ENCODE measurements around the gene DCUN1D5. TPM values are rescaled to one million over a fixed set of nuclear protein-coding genes. Genes with fewer than 3 reads are reported as not detected.

Gene DCUN1D5
- polyA plus RNA-seq, 4 donors, result 10.5 to 24.9 (median 19.6) TPM

DNA sequence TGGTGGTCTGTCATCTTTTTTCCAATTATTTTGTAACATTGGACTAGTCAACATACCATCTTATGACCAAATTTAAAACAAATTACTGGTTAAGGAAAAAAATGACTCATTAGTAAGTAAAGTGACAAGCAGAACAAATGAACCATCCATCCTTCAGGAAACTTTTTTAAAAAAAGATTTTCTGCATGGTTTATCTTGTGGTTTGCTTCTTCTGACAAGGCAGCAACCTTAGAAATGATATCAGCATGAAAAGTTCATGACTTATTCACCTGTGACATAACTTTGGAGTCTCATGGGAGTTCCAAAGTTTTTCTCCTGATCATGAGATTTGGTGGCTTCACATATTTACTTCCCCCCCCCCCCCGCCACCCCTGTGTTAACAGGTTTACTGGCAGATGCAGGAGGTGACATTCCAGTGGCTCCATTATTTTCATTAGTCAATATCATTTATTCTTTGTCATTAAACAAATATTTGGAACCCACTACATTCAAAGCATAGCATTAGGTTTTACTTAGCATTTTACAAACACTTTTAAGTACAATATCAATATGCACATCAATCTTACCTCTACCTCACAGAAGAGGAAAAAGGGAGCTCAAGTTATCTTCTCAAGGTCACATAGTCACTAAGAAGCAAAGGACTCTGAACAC lies 40.7 kb downstream of the DCUN1D5 start:
- Histone ChIP-seq H3K27me3 (ENCODE audit: control insufficient read depth in 3 of 3, insufficient read depth in 3 of 3, low read length in 3 of 3) (no peaks in the 10 kb centered on the region), H3K36me3 (ENCODE audit: control insufficient read depth in 3 of 3, insufficient read depth in 2 of 3, low read depth in 1 of 3, low read length in 3 of 3) (no peaks in the 10 kb centered on the region), H3K4me1 (ENCODE audit: control insufficient read depth in 3 of 3, insufficient read depth in 2 of 3, low read depth in 1 of 3, low read length in 2 of 3) (no peaks in the 10 kb centered on the region), H3K9me3 (ENCODE audit: control insufficient read depth in 2 of 2, insufficient read depth in 1 of 2, low read depth in 1 of 2, low read length in 1 of 2) (no peaks in the 10 kb centered on the region), H3K27ac (ENCODE audit: low read depth in 1 of 3, low read length in 2 of 3) (no peak overlapping the region), H3K4me3 (ENCODE audit: low read depth in 1 of 3, low read length in 3 of 3) (no peak overlapping the region)
- FAIRE-seq (no peak), DNase-seq (no peak)
- WGBS, 3 donors, result 73 to 100% (median 90%) methylated on average over 1 of the region's 1 CpG

DNA sequence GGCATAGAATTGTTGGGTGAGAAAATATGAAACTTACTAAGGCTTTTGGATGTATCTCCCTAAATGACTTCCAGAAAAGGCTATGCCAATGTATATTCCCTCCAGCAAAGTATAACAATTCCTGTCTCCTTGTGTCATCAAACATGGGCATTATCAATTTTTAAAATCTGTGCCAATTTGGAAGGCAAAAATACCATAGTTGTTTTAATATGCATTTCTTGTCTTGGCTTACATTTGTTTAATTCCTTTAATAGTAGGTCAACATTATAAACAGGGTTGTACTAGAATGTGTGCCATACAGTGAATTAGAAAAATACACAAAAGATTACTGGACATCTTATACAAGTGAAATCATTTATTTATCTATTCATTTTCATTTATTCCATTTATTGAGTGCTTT lies 41.6 kb downstream of the DCUN1D5 start:
- no peaks in the 10 kb centered on the region for H3K4me1 ChIP-seq (ENCODE audit: control insufficient read depth in 3 of 3, insufficient read depth in 2 of 3, low read depth in 1 of 3, low read length in 2 of 3)
- no peaks in the 10 kb centered on the region for H3K36me3 ChIP-seq (ENCODE audit: control insufficient read depth in 3 of 3, insufficient read depth in 2 of 3, low read depth in 1 of 3, low read length in 3 of 3)
- FAIRE-seq, result no peak
- H3K9me3 ChIP-seq (ENCODE audit: control insufficient read depth in 2 of 2, insufficient read depth in 1 of 2, low read depth in 1 of 2, low read length in 1 of 2), result no peaks in the 10 kb centered on the region
- no peaks in the 10 kb centered on the region for H3K27me3 ChIP-seq (ENCODE audit: control insufficient read depth in 3 of 3, insufficient read depth in 3 of 3, low read length in 3 of 3)
- DNase-seq, result no peak
- H3K4me3 ChIP-seq (ENCODE audit: low read depth in 1 of 3, low read length in 3 of 3), result no peak overlapping the region
- no peak overlapping the region for H3K27ac ChIP-seq (ENCODE audit: low read depth in 1 of 3, low read length in 2 of 3)

DNA sequence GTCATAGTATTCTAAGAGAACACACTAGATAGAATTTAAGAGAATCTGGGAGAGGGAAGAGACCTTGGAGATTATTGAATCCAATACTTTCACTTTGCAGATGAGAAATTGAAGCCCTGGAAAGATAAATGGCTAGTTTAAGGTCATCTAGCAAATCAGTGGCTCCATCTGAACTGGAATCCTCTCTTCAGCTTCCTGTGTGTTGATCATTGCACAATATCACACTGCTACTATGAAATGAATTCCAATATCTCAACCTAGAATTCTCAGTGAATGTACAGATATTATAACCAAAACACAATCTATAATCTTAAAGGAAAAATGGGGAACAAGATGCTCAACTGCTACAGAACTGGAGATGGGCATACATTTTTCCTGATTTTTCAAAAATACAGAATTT lies 44.1 kb downstream of the DCUN1D5 start:
- Histone ChIP-seq H3K4me1 (ENCODE audit: control insufficient read depth in 3 of 3, insufficient read depth in 2 of 3, low read depth in 1 of 3, low read length in 2 of 3) (peaks cover 0 to 8% (median 0%) of the 10 kb centered on the region in 3 donors), H3K9me3 (ENCODE audit: control insufficient read depth in 2 of 2, insufficient read depth in 1 of 2, low read depth in 1 of 2, low read length in 1 of 2) (no peaks in the 10 kb centered on the region), H3K36me3 (ENCODE audit: control insufficient read depth in 3 of 3, insufficient read depth in 2 of 3, low read depth in 1 of 3, low read length in 3 of 3) (no peaks in the 10 kb centered on the region), H3K27ac (ENCODE audit: low read depth in 1 of 3, low read length in 2 of 3) (no peak overlapping the region), H3K27me3 (ENCODE audit: control insufficient read depth in 3 of 3, insufficient read depth in 3 of 3, low read length in 3 of 3) (no peaks in the 10 kb centered on the region), H3K4me3 (ENCODE audit: low read depth in 1 of 3, low read length in 3 of 3) (no peak overlapping the region)
- FAIRE-seq (no peak), DNase-seq (no peak)

DNA sequence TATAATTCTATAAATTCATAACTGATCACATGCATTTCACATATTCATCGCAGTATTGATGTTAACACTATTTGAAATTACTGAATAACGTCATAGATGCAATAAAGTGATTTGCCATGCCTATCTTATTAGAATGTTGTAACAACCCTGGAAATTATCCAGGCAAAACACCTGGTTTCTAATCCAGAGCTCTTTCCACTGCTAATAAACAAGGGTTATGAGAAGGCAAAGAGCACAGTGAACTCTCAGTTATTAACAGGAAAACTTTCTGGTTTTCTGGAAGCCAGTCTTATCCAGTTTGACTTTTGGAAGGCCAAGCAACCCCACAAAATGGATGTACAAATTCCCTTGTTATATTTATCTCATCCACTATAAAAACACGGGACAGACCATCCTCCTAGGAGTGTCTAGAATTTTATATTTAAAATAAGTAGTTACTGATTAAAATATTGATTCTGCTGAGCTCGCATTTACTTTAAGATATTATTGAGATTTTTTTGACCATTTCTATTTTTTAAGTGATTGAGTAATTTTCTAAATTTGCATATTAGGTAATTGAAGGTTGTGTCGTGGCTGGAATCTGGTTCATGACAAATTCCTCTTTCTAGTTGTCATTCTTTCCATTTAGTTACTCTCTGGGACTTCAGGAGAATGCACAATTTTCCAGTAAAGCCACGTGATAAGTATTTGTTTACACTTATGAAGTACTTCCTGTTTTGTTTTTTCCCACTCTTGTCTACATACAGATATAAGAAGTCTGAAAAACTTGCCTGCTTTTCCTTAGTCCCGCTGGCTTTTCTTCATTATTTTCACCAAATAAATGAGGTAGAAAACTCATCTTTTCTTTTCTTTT lies 47.9 kb downstream of the DCUN1D5 start:
- peaks cover 0 to 16% (median 0%) of the 10 kb centered on the region in 3 donors for H3K4me1 ChIP-seq (ENCODE audit: control insufficient read depth in 3 of 3, insufficient read depth in 2 of 3, low read depth in 1 of 3, low read length in 2 of 3)
- no peak overlapping the region for H3K4me3 ChIP-seq (ENCODE audit: low read depth in 1 of 3, low read length in 3 of 3)
- WGBS, 3 donors, result 25 to 48% (median 40%) methylated on average over 7 of the region's 7 CpGs
- DNase-seq, result peak; percentile 79 to 92
- H3K9me3 ChIP-seq (ENCODE audit: control insufficient read depth in 2 of 2, insufficient read depth in 1 of 2, low read depth in 1 of 2, low read length in 1 of 2), result no peaks in the 10 kb centered on the region
- H3K36me3 ChIP-seq (ENCODE audit: control insufficient read depth in 3 of 3, insufficient read depth in 2 of 3, low read depth in 1 of 3, low read length in 3 of 3), result no peaks in the 10 kb centered on the region
- H3K27ac ChIP-seq (ENCODE audit: low read depth in 1 of 3, low read length in 2 of 3), result peak overlapping the region in 1 of 3 donors; percentile 71
- FAIRE-seq, result peak; percentile 55
- no peaks in the 10 kb centered on the region for H3K27me3 ChIP-seq (ENCODE audit: control insufficient read depth in 3 of 3, insufficient read depth in 3 of 3, low read length in 3 of 3)

GRCh38 chr11:103042161-103042560 lies 49.8 kb downstream of the DCUN1D5 start:
- peak; percentile 61 to 72 for DNase-seq
- no peak for FAIRE-seq
- 13 to 44% (median 37%) methylated on average over 2 of the region's 2 CpGs for WGBS, 3 donors
- peaks cover 0 to 16% (median 0%) of the 10 kb centered on the region in 3 donors for H3K4me1 ChIP-seq (ENCODE audit: control insufficient read depth in 3 of 3, insufficient read depth in 2 of 3, low read depth in 1 of 3, low read length in 2 of 3)
- H3K9me3 ChIP-seq (ENCODE audit: control insufficient read depth in 2 of 2, insufficient read depth in 1 of 2, low read depth in 1 of 2, low read length in 1 of 2), result no peaks in the 10 kb centered on the region
- no peak overlapping the region for H3K4me3 ChIP-seq (ENCODE audit: low read depth in 1 of 3, low read length in 3 of 3)
- no peaks in the 10 kb centered on the region for H3K36me3 ChIP-seq (ENCODE audit: control insufficient read depth in 3 of 3, insufficient read depth in 2 of 3, low read depth in 1 of 3, low read length in 3 of 3)
- H3K27ac ChIP-seq (ENCODE audit: low read depth in 1 of 3, low read length in 2 of 3), result peak overlapping the region in 2 of 3 donors; percentile 20 to 81
- no peaks in the 10 kb centered on the region for H3K27me3 ChIP-seq (ENCODE audit: control insufficient read depth in 3 of 3, insufficient read depth in 3 of 3, low read length in 3 of 3)

DNA sequence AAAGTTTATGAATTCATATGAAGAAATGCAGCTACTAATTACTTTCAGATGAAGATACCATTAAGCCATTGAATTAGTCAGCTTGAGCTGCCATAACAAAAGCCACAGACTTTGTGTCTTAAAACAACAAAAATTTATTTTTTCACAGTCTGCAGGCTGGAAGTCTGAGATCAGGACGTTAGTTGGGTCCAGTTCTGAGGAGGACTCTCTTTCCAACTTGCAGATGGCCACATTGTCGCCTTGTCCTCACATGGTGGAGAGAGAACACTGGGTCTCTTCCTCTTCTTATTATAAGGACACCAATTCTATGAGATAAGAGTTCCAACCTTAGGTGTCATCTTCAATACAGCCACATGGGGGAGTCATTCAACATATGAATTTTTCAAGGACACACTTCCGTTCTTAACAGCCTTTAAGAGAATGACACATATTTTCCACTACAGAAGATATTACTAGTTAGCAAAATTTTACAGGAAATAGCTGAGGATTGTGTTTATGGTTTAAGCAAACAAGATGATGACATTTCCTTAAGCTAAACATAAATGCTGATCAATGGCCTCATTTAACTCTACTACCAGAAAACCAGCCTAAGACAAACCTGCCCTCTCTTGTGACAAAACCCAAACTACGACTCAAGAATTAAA lies 56.0 kb downstream of the DCUN1D5 start:
- FAIRE-seq, result peak; percentile 51

DNA sequence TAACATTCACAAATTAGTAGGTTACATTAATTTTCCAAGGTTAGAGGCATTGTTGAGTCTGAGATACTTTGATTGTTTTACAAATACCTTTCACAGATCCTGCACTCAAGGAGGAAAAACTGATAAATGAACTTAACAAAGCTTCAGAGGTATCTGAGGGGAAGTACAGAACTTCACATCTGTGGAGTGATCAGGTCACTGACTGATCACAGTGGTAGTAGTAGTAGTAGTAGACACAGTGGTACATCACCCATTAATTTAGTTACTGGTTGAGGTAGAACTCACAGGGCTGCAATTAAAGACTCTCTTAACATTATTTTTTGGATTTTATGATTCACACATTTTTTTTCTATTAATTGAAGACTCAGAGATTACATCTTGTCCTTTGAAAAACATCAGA lies 56.7 kb downstream of the DCUN1D5 start:
- FAIRE-seq (no peak), DNase-seq (no peak)
- Histone ChIP-seq H3K27ac (ENCODE audit: low read depth in 1 of 3, low read length in 2 of 3) (no peak overlapping the region), H3K36me3 (ENCODE audit: control insufficient read depth in 3 of 3, insufficient read depth in 2 of 3, low read depth in 1 of 3, low read length in 3 of 3) (no peaks in the 10 kb centered on the region), H3K4me3 (ENCODE audit: low read depth in 1 of 3, low read length in 3 of 3) (no peak overlapping the region), H3K9me3 (ENCODE audit: control insufficient read depth in 2 of 2, insufficient read depth in 1 of 2, low read depth in 1 of 2, low read length in 1 of 2) (no peaks in the 10 kb centered on the region), H3K27me3 (ENCODE audit: control insufficient read depth in 3 of 3, insufficient read depth in 3 of 3, low read length in 3 of 3) (no peaks in the 10 kb centered on the region), H3K4me1 (ENCODE audit: control insufficient read depth in 3 of 3, insufficient read depth in 2 of 3, low read depth in 1 of 3, low read length in 2 of 3) (peaks cover 0 to 2% (median 0%) of the 10 kb centered on the region in 3 donors)

More for the DNA sequence above, 56.0 kb downstream of the DCUN1D5 start:
- Histone ChIP-seq H3K36me3 (ENCODE audit: control insufficient read depth in 3 of 3, insufficient read depth in 2 of 3, low read depth in 1 of 3, low read length in 3 of 3) (no peaks in the 10 kb centered on the region), H3K4me3 (ENCODE audit: low read depth in 1 of 3, low read length in 3 of 3) (no peak overlapping the region), H3K4me1 (ENCODE audit: control insufficient read depth in 3 of 3, insufficient read depth in 2 of 3, low read depth in 1 of 3, low read length in 2 of 3) (peaks cover 0 to 2% (median 0%) of the 10 kb centered on the region in 3 donors), H3K27ac (ENCODE audit: low read depth in 1 of 3, low read length in 2 of 3) (peak overlapping the region in 1 of 3 donors; percentile 19), H3K9me3 (ENCODE audit: control insufficient read depth in 2 of 2, insufficient read depth in 1 of 2, low read depth in 1 of 2, low read length in 1 of 2) (no peaks in the 10 kb centered on the region), H3K27me3 (ENCODE audit: control insufficient read depth in 3 of 3, insufficient read depth in 3 of 3, low read length in 3 of 3) (no peaks in the 10 kb centered on the region)
- 14 to 26% (median 18%) methylated on average over 4 of the region's 4 CpGs for WGBS, 3 donors
- peak; percentile 83 to 84 for DNase-seq

- Histone ChIP-seq H3K4me1 (ENCODE audit: control insufficient read depth in 3 of 3, insufficient read depth in 2 of 3, low read depth in 1 of 3, low read length in 2 of 3) (peaks cover 0 to 2% (median 0%) of the 10 kb centered on the region in 3 donors), H3K27ac (ENCODE audit: low read depth in 1 of 3, low read length in 2 of 3) (no peak overlapping the region), H3K9me3 (ENCODE audit: control insufficient read depth in 2 of 2, insufficient read depth in 1 of 2, low read depth in 1 of 2, low read length in 1 of 2) (no peaks in the 10 kb centered on the region), H3K4me3 (ENCODE audit: low read depth in 1 of 3, low read length in 3 of 3) (no peak overlapping the region), H3K27me3 (ENCODE audit: control insufficient read depth in 3 of 3, insufficient read depth in 3 of 3, low read length in 3 of 3) (no peaks in the 10 kb centered on the region), H3K36me3 (ENCODE audit: control insufficient read depth in 3 of 3, insufficient read depth in 2 of 3, low read depth in 1 of 3, low read length in 3 of 3) (no peaks in the 10 kb centered on the region)
- 77 to 94% (median 89%) methylated on average over 2 of the region's 2 CpGs for WGBS, 3 donors
- no peak for FAIRE-seq
- DNase-seq, result no peak
Measured at GRCh38 chr11:103031834-103032233, 60.1 kb downstream of the DCUN1D5 start.

Measured in small intestine (tissue), 7 donors.